ENCODE measurements around the gene KIFBP. TPM values are rescaled to one million over a fixed set of nuclear protein-coding genes. Genes with fewer than 3 reads are reported as not detected.

The KIFBP gene
- total and polyA plus RNA-seq, 2 of the 13 experiments (the other 11 are each of a cell fraction or from before 2014, with no cell fraction given): 13.0 to 21.9 TPM

DNA sequence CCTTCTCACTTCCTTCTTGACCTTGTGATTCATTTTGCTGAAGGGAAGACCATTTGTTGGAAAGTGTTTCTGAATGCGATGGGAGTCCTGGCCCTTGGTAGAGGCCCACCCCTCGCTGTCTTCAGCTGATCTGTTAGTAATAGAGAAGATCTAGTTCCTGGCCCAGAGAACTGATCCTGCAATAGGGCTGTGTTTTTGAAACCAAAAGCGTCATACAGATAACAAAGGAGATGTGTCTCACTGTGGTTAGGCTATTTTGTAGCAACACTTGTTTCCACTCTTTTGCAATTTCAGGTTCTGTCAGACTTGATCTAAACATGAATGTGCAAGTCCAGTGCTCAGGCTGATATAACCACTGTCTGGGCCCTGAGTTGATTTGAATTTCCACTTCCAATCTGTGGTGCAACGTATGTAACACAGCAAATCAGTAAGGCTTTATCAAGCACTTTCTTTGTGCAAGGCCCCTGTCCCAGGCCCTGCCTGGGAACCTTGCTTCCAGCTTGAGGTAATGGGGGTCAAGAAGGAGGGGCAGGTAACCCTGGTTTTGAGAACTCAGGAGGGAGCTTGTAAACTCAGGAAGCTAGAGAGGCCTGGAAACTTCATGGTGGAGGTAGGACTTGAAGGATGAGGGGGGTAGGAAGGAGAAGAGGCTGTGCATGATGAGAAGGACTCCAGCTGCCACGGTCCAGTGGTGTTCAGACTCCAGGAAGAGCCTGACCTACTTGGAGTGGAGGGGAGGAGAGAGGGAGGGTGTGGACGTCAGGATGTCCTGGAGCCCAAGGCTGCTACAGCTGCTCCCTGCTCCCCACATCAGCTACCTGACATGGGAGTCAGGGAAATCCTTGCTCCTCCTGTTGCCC, 57.1 kb downstream of the KIFBP start (continued):
- TF ChIP-seq ZNF780A (CRISPR knock-in tag; IDR thresholded peaks at IDR 0.05) (no peak), CENPT (CRISPR knock-in tag; IDR thresholded peaks at IDR 0.05; ENCODE audit: low read depth) (no peak)

DNA sequence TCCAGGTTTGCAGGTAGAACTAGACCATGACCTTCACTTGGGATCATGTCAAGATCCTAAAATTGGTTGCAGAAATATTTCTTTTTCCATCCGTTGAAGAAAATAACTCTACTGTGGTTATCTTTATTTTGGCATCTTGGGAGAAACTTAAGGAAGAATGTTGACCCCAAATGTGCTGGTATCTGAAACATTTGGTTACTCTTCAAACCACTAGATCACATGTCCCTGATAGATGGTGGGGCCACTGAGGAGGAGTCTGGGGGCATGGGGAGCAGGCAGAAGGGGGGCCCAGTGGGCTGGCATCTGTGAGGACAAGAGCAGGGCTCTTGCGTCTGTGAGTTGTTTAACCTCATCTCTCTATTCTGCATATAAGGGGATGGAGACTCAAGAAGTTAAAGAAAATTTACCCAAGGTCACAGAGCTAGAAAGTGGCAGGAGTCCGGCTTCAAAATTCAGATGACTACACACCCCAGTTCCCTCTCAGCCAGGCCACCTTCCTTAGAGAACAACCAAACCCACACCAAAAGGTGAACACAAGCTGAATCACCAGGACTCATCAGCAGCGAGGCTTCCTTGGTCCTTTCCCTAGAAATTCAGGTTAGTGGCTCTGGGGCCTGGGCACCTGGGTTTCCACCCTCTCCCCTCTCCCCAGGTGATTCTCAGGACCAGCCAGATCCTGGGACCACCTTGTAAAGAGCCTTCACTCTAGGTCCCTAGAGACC, 58.7 kb downstream of the KIFBP start:
- CTCF ChIA-PET (ENCODE audit: low intra/inter-chr PET ratio, low total read pairs): no interaction called here
- no peak for FAIRE-seq
- TF ChIP-seq, protein P1, sequence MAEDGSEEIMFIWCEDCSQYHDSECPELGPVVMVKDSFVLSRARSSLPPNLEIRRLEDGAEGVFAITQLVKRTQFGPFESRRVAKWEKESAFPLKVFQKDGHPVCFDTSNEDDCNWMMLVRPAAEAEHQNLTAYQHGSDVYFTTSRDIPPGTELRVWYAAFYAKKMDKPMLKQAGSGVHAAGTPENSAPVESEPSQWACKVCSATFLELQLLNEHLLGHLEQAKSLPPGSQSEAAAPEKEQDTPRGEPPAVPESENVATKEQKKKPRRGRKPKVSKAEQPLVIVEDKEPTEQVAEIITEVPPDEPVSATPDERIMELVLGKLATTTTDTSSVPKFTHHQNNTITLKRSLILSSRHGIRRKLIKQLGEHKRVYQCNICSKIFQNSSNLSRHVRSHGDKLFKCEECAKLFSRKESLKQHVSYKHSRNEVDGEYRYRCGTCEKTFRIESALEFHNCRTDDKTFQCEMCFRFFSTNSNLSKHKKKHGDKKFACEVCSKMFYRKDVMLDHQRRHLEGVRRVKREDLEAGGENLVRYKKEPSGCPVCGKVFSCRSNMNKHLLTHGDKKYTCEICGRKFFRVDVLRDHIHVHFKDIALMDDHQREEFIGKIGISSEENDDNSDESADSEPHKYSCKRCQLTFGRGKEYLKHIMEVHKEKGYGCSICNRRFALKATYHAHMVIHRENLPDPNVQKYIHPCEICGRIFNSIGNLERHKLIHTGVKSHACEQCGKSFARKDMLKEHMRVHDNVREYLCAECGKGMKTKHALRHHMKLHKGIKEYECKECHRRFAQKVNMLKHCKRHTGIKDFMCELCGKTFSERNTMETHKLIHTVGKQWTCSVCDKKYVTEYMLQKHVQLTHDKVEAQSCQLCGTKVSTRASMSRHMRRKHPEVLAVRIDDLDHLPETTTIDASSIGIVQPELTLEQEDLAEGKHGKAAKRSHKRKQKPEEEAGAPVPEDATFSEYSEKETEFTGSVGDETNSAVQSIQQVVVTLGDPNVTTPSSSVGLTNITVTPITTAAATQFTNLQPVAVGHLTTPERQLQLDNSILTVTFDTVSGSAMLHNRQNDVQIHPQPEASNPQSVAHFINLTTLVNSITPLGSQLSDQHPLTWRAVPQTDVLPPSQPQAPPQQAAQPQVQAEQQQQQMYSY (CRISPR knock-in tag; IDR thresholded peaks at IDR 0.05): no peak
- TF ChIP-seq ZBTB2 (CRISPR knock-in tag; IDR thresholded peaks at IDR 0.05; ENCODE audit: low read depth) (no peak), ZNF17 (CRISPR knock-in tag; IDR thresholded peaks at IDR 0.05) (no peak), ZNF343 (CRISPR knock-in tag; IDR thresholded peaks at IDR 0.05) (no peak), ZBTB34 (CRISPR knock-in tag; IDR thresholded peaks at IDR 0.05) (no peak)
- TF ChIP-seq, protein P2, sequence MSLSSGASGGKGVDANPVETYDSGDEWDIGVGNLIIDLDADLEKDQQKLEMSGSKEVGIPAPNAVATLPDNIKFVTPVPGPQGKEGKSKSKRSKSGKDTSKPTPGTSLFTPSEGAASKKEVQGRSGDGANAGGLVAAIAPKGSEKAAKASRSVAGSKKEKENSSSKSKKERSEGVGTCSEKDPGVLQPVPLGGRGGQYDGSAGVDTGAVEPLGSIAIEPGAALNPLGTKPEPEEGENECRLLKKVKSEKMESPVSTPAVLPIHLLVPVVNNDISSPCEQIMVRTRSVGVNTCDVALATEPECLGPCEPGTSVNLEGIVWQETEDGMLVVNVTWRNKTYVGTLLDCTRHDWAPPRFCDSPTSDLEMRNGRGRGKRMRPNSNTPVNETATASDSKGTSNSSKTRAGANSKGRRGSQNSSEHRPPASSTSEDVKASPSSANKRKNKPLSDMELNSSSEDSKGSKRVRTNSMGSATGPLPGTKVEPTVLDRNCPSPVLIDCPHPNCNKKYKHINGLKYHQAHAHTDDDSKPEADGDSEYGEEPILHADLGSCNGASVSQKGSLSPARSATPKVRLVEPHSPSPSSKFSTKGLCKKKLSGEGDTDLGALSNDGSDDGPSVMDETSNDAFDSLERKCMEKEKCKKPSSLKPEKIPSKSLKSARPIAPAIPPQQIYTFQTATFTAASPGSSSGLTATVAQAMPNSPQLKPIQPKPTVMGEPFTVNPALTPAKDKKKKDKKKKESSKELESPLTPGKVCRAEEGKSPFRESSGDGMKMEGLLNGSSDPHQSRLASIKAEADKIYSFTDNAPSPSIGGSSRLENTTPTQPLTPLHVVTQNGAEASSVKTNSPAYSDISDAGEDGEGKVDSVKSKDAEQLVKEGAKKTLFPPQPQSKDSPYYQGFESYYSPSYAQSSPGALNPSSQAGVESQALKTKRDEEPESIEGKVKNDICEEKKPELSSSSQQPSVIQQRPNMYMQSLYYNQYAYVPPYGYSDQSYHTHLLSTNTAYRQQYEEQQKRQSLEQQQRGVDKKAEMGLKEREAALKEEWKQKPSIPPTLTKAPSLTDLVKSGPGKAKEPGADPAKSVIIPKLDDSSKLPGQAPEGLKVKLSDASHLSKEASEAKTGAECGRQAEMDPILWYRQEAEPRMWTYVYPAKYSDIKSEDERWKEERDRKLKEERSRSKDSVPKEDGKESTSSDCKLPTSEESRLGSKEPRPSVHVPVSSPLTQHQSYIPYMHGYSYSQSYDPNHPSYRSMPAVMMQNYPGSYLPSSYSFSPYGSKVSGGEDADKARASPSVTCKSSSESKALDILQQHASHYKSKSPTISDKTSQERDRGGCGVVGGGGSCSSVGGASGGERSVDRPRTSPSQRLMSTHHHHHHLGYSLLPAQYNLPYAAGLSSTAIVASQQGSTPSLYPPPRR (CRISPR knock-in tag; IDR thresholded peaks at IDR 0.05; ENCODE audit: borderline replicate concordance): no peak

More for the DNA sequence above, 58.7 kb downstream of the KIFBP start:
- Histone ChIP-seq H4K20me1 (ENCODE audit: insufficient read depth, low read length) (no peaks in the 10 kb centered on the region), H3K4me2 (ENCODE audit: low read depth, low read length) (no peak overlapping the region), H3K9me3 (ENCODE audit: low read length) (no peaks in the 10 kb centered on the region), H3K27me3 (ENCODE audit: control insufficient read depth in 1 of 2, insufficient read depth in 2 of 2, low read length in 2 of 2) (peaks cover 0 to 15% of the 10 kb centered on the region in 2 experiments; a peak in 2 of 5 replicates), H3K4me1 (ENCODE audit: insufficient read depth, low read length) (no peaks in the 10 kb centered on the region), H3K79me2 (ENCODE audit: insufficient read depth, low read length) (no peaks in the 10 kb centered on the region), H3K4me3 (replicated peaks in 1 of 3; ENCODE audit: insufficient read depth in 1 of 3, low read depth in 2 of 3, low read length in 3 of 3) (no peak overlapping the region), H3K27ac (ENCODE audit: extremely low read length, insufficient read depth, low read length) (no peak overlapping the region), H3K36me3 (replicated peaks in 1 of 2; ENCODE audit: control insufficient read depth in 1 of 2, insufficient read depth in 2 of 2, low read length in 2 of 2) (no peaks in the 10 kb centered on the region), H2AFZ (ENCODE audit: low read length) (no peak overlapping the region), H3K9ac (ENCODE audit: insufficient read depth, low read depth, low read length) (no peak overlapping the region)
- POLR2A ChIA-PET: no interaction called here
- no peak for DNase-seq (ENCODE audit: low spot score)
- ATAC-seq: no peak
- in situ Hi-C loops (cut with HindIII; ENCODE audit: extremely low pct_ligation_motif_present, low pct_unique_long_range_greater_than_20kb) (no loop called here), intact Hi-C loops (cut with micrococcal nuclease; ENCODE audit: unreplicated experiment) (no loop called here)
- no TSS peak for BruUV-seq (replicated peaks)
- WGBS (ENCODE audit: low lambda C conversion rate): 63% methylated on average over 4 of the region's 4 CpGs
